Caco-2 (cell line): ENCODE data around the gene MIA2. TPM values are rescaled to one million over a fixed set of nuclear protein-coding genes. Genes with fewer than 3 reads are reported as not detected.
"Not testable (repeated sequence)": the region's sequence is repeated elsewhere in the genome, so short reads cannot be mapped to it uniquely, and the experiment has no call there.

Experiments used
- BruUV-seq: library from RNA; stranded (reverse); fragments of 400-500 nt; replicated peaks from 2 replicates; lab custom pipeline; 2021; lab: Mats Ljungman, UMichigan
- CTCF ChIA-PET: fragments of 300-600 bp; sonication (Branson Sonifier 250); formaldehyde crosslinking; loops from one replicate; lab custom pipeline; 2022; ENCODE audit warnings: antibody characterized with exemption; lab: Charles Lee
- POLR2A ChIA-PET: fragments of 300-600 bp; sonication (Branson Sonifier 250); formaldehyde crosslinking; loops from one replicate; lab custom pipeline; 2022; ENCODE audit warnings: antibody characterized with exemption; lab: Charles Lee
- DNase-seq, 2 experiments: peaks; one replicate each; pipeline versions ENCODE4 v3.0.0 to v3.0.0-alpha.2; 2020 to 2022
- H3K27me3 ChIP-seq: replicated peaks from 2 replicates; pipeline ENCODE4 v1.6.0; 2011; ENCODE audit warnings: low read length; ENCODE audit not compliant: control insufficient read depth, insufficient read depth
- H3K36me3 ChIP-seq: 2 replicates; pipeline ENCODE4 v1.5.1; 2011; ENCODE audit warnings: low read length; ENCODE audit not compliant: control insufficient read depth, insufficient read depth
- H3K4me1 ChIP-seq: fragments of 250-450 bp; sonication (Bioruptor Pico); 2 replicates; pipeline ENCODE4 v1.5.1; 2020; ENCODE audit warnings: mild to moderate bottlenecking
- H3K4me3 ChIP-seq: 2 replicates; pipeline ENCODE4 v1.5.1; 2011; ENCODE audit warnings: low read depth, mild to moderate bottlenecking, control low read depth, low read length
- H3K9me3 ChIP-seq: fragments of 250-450 bp; sonication (Bioruptor Pico); 2 replicates; pipeline ENCODE4 v1.5.1; 2020; ENCODE audit warnings: mild to moderate bottlenecking, moderate library complexity
- H3K27ac Mint-ChIP-seq: one replicate; pipeline ENCODE4 v1.8.0; 2022; ENCODE audit warnings: mixed read lengths; ENCODE audit not compliant: unreplicated experiment
- H3K27me3 Mint-ChIP-seq: one replicate; pipeline ENCODE4 v1.8.0; 2022; ENCODE audit warnings: mixed read lengths; ENCODE audit not compliant: insufficient read depth, unreplicated experiment
- H3K36me3 Mint-ChIP-seq: one replicate; pipeline ENCODE4 v1.8.0; 2022; ENCODE audit warnings: mild to moderate bottlenecking, mixed read lengths; ENCODE audit not compliant: insufficient read depth, unreplicated experiment
- H3K4me1 Mint-ChIP-seq: one replicate; pipeline ENCODE4 v1.8.0; 2022; ENCODE audit warnings: low read depth, mixed read lengths; ENCODE audit not compliant: unreplicated experiment
- H3K4me3 Mint-ChIP-seq: one replicate; pipeline ENCODE4 v1.8.0; 2022; ENCODE audit warnings: mild to moderate bottlenecking, moderate library complexity, mixed read lengths; ENCODE audit not compliant: unreplicated experiment
- H3K9me3 Mint-ChIP-seq: one replicate; pipeline ENCODE4 v1.8.0; 2022; ENCODE audit warnings: mixed read lengths; ENCODE audit not compliant: unreplicated experiment
- CTCF ChIP-seq, 2 experiments: fragments of 200-600 bp in 1 of 2; IDR thresholded peaks; 1 replicate in 1 of 2; 2 replicates in 1 of 2; pipeline versions ENCODE4 v1.5.1 to v1.8.0; 2011 to 2022; ENCODE audit warnings: antibody characterized with exemption in 1 of 2, control low read depth in 1 of 2, inconsistent platforms in 1 of 2, low read depth in 1 of 2, low read length in 1 of 2, mild to moderate bottlenecking in 1 of 2, moderate library complexity in 1 of 2; ENCODE audit not compliant: insufficient read depth in 1 of 2, severe bottlenecking in 1 of 2, unreplicated experiment in 1 of 2
- intact Hi-C: fragments of 100-400 bp; cut with micrococcal nuclease; formaldehyde crosslinking; loops from one replicate; pipeline ENCODE4 v1.10.0; 2022; ENCODE audit not compliant: unreplicated experiment
- total RNA-seq: library from RNA; stranded (reverse); gene quantifications from 2 replicates; pipeline ENCODE4 v1.2.3, GENCODE V29; 2022

Gene MIA2
- total RNA-seq, 1 experiment from 2014 or later = 71.5 TPM

- CTCF ChIA-PET = no interaction called here
- TF ChIP-seq CTCF (IDR thresholded peaks at IDR 0.05; ENCODE audit: insufficient read depth in 1 of 2, low read depth in 1 of 2, low read length in 1 of 2, severe bottlenecking in 1 of 2, unreplicated experiment in 1 of 2) = no peak
- H3K27me3 ChIP-seq = no peaks in the 10 kb centered on the region
- H3K9me3 Mint-ChIP-seq = no peaks in the 10 kb centered on the region
- peak overlapping the region; percentile 50 for H3K27ac Mint-ChIP-seq
- H3K4me1 ChIP-seq = peaks cover 53% of the 10 kb centered on the region
- H3K27me3 Mint-ChIP-seq = no peaks in the 10 kb centered on the region
- no peaks in the 10 kb centered on the region for H3K36me3 ChIP-seq
- H3K4me3 Mint-ChIP-seq = no peak overlapping the region
- H3K4me3 ChIP-seq = no peak overlapping the region
- peaks cover 12% of the 10 kb centered on the region for H3K4me1 Mint-ChIP-seq
- H3K9me3 ChIP-seq = no peaks in the 10 kb centered on the region
- intact Hi-C loops = no loop called here
- H3K36me3 Mint-ChIP-seq = no peaks in the 10 kb centered on the region
- no TSS peak for BruUV-seq
- POLR2A ChIA-PET = no interaction called here
- DNase-seq = no peak
Observed at GRCh38 chr14:39229601-39230110, 4.1 kb upstream of the MIA2 start.

- TF ChIP-seq CTCF (IDR thresholded peaks at IDR 0.05; ENCODE audit: insufficient read depth in 1 of 2, low read depth in 1 of 2, low read length in 1 of 2, severe bottlenecking in 1 of 2, unreplicated experiment in 1 of 2) = no peak
- no peaks in the 10 kb centered on the region for H3K27me3 ChIP-seq
- peaks cover 53% of the 10 kb centered on the region for H3K4me1 ChIP-seq
- Mint-ChIP-seq H3K9me3 (no peaks in the 10 kb centered on the region), H3K4me1 (peaks cover 12% of the 10 kb centered on the region), H3K36me3 (no peaks in the 10 kb centered on the region), H3K27ac (no peak overlapping the region), H3K4me3 (no peak overlapping the region), H3K27me3 (no peaks in the 10 kb centered on the region)
- H3K9me3 ChIP-seq = no peaks in the 10 kb centered on the region
- no peak overlapping the region for H3K4me3 ChIP-seq
- ChIA-PET POLR2A (interaction anchor here (1.0 kb wide), 1 partner anchor 128 kb away, joined by 4 read pairs; the partner anchor contains the start of gene SEC23A), CTCF (no interaction called here)
- H3K36me3 ChIP-seq = no peaks in the 10 kb centered on the region
- intact Hi-C loops = loop anchor here (1.0 kb wide), 4 partner anchors 123 to 239 kb away; no protein-coding TSS in a partner anchor
- BruUV-seq = no TSS peak
- no peak for DNase-seq
Observed at GRCh38 chr14:39230416-39231035, 3.2 kb upstream of the MIA2 start.

- H3K4me3 ChIP-seq, H3K27ac Mint-ChIP-seq, BruUV-seq, H3K4me3 Mint-ChIP-seq, H3K27me3 ChIP-seq, H3K27me3 Mint-ChIP-seq, H3K9me3 Mint-ChIP-seq, H3K36me3 ChIP-seq, H3K9me3 ChIP-seq, H3K36me3 Mint-ChIP-seq: not testable (repeated sequence)
- CTCF ChIA-PET = interaction anchor here (0.5 to 1.5 kb wide), 8 partner anchors 10 to 200 kb away, joined by 3 to 11 read pairs (median 8); partner anchors contain the start of genes FBXO33 and TRAPPC6B
- POLR2A ChIA-PET = interaction anchor here (1.0 kb wide), 2 partner anchors 129 to 200 kb away, joined by 4 read pairs; partner anchors contain the start of genes FBXO33 and SEC23A
- peak; percentile 27 to 31 for TF ChIP-seq CTCF (IDR thresholded peaks at IDR 0.05; ENCODE audit: insufficient read depth in 1 of 2, low read depth in 1 of 2, low read length in 1 of 2, severe bottlenecking in 1 of 2, unreplicated experiment in 1 of 2)
- peaks cover 12% of the 10 kb centered on the region for H3K4me1 Mint-ChIP-seq
- intact Hi-C loops = loop anchor here (1.0 kb wide), 4 partner anchors 125 to 237 kb away; no protein-coding TSS in a partner anchor
- peak; percentile 62 to 70 for DNase-seq
- H3K4me1 ChIP-seq = peaks cover 47% of the 10 kb centered on the region
Observed at GRCh38 chr14:39231751-39232553, 1.8 kb upstream of the MIA2 start.
